ENCODE results near the gene BMP2K.
"Not testable (repeated sequence)": the region's sequence is repeated elsewhere in the genome, so short reads cannot be mapped to it uniquely, and the experiment has no call there.

The BMP2K gene

GRCh38 chr4:78863254-78863869, 87.2 kb downstream of the BMP2K start:
- no peak for DNase-seq (ENCODE audit: low read depth in 2 of 2)

GRCh38 chr4:78863991-78864390, 87.8 kb downstream of the BMP2K start:
- no peak for DNase-seq (ENCODE audit: low read depth in 2 of 2)

GRCh38 chr4:78864405-78865024, 88.4 kb downstream of the BMP2K start:
- DNase-seq (ENCODE audit: low read depth in 2 of 2): peak; percentile 54 to 60

GRCh38 chr4:78865451-78865850, 89.3 kb downstream of the BMP2K start:
- DNase-seq (ENCODE audit: low read depth in 2 of 2): no peak

- DNase-seq (ENCODE audit: low read depth in 2 of 2): not testable (repeated sequence)
Observed at GRCh38 chr4:78868712-78869111, 92.6 kb downstream of the BMP2K start.

GRCh38 chr4:78870056-78870455, 93.9 kb downstream of the BMP2K start:
- DNase-seq (ENCODE audit: low read depth in 2 of 2): no peak

GRCh38 chr4:78876568-78877320, 100.6 kb downstream of the BMP2K start:
- DNase-seq (ENCODE audit: low read depth in 2 of 2): no peak

GRCh38 chr4:78878031-78878430, 101.9 kb downstream of the BMP2K start:
- no peak for DNase-seq (ENCODE audit: low read depth in 2 of 2)

GRCh38 chr4:78880874-78881492, 104.8 kb downstream of the BMP2K start:
- DNase-seq (ENCODE audit: low read depth in 2 of 2): no peak

- DNase-seq (ENCODE audit: low read depth in 2 of 2): peak; percentile 6 to 14
Observed at GRCh38 chr4:78885598-78885997, 109.4 kb downstream of the BMP2K start.

- no peak for DNase-seq (ENCODE audit: low read depth in 2 of 2)
Observed at GRCh38 chr4:78889955-78890354, 113.8 kb downstream of the BMP2K start.

- DNase-seq (ENCODE audit: low read depth in 2 of 2): no peak
Observed at GRCh38 chr4:78899302-78899701, 123.2 kb downstream of the BMP2K start.

GRCh38 chr4:78901882-78902281, 125.7 kb downstream of the BMP2K start:
- DNase-seq (ENCODE audit: low read depth in 2 of 2): no peak

- no peak for DNase-seq (ENCODE audit: low read depth in 2 of 2)
Observed at GRCh38 chr4:78902298-78902697, 126.1 kb downstream of the BMP2K start.

- no peak for DNase-seq (ENCODE audit: low read depth in 2 of 2)
Observed at GRCh38 chr4:78904143-78904542, 128.0 kb downstream of the BMP2K start.

- no peak for DNase-seq (ENCODE audit: low read depth in 2 of 2)
Observed at GRCh38 chr4:78907638-78908037, 131.5 kb downstream of the BMP2K start.

GRCh38 chr4:78908974-78909373, 132.8 kb downstream of the BMP2K start:
- not testable (repeated sequence) for DNase-seq (ENCODE audit: low read depth in 2 of 2)

- DNase-seq (ENCODE audit: low read depth in 2 of 2): no peak
Observed at GRCh38 chr4:78910612-78911011, 134.5 kb downstream of the BMP2K start.

GRCh38 chr4:78922207-78922606, 146.1 kb downstream of the BMP2K start:
- DNase-seq (ENCODE audit: low read depth in 2 of 2): peak in 1 of 2 experiments; percentile 3

- no peak for DNase-seq (ENCODE audit: low read depth in 2 of 2)
Observed at GRCh38 chr4:78923464-78924312, 147.5 kb downstream of the BMP2K start.

GRCh38 chr4:78926826-78927225, 150.7 kb downstream of the BMP2K start:
- no peak for DNase-seq (ENCODE audit: low read depth in 2 of 2)

GRCh38 chr4:78928835-78929234, 152.7 kb downstream of the BMP2K start:
- no peak for DNase-seq (ENCODE audit: low read depth in 2 of 2)
